GM18861 (cell line): ENCODE measurements around the gene PABPN1L.

Experiments used
- ATAC-seq: cut with Tn5 transposase; IDR thresholded peaks from one replicate; pipeline ENCODE4 v1.9.1; 2021; ENCODE audit not compliant: unreplicated experiment

PABPN1L gene

DNA sequence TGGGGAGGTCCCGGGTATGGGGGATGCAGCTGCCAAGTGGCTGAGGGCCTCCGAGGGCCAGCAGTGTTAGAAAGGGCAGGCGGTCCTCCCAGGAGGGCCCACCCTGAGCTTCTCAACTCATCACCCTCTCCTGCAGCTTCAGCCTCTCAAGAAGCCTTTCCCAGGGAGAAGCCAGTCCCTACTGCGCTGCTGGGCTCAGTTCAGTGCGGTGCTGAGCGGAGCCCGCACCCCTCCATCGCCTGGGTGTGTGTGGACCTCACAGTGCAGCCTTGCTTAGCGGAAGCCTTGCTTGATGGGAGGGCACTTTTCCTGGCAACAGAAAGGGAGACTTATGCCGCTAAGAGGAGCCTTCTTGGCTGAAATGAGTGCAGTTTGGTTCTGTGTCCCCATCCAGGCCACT is 51.2 kb downstream of the PABPN1L start:
- no peak for ATAC-seq

DNA sequence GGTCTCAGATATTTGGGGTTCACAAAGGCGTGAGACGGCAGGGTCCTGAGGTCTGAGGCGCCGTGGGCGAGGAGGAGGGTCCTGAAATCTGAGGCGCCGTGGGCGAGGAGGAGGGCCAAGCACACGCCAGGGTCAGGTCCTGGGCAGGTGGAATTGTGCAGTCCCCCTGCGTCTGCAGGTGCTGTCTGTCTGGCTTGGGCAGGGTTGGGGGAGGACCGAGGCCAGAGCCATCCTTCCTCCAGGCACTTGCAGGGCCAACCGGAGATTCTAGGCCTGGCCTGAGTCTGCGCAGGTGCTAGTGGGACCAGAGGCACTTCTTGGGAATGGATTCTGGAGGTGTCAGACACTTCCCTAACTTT is 52.3 kb downstream of the PABPN1L start:
- no peak for ATAC-seq
